CD4-positive, alpha-beta T cell treated with Interleukin-1 beta for 1 hour (primary cell): ENCODE results near the gene IRF4.
"Not testable (repeated sequence)": the region's sequence is repeated elsewhere in the genome, so short reads cannot be mapped to it uniquely, and the experiment has no call there.

ENCODE experiments used
- DNase-seq, 2 donors: peaks; one replicate each; pipeline ENCODE4 v3.0.0-alpha.2; 2020 to 2022

The IRF4 gene

GRCh38 chr6:366389-367297 lies 24.9 kb upstream of the IRF4 start:
- DNase-seq = no peak

GRCh38 chr6:367298-367794 lies 24.2 kb upstream of the IRF4 start:
- no peak for DNase-seq

- DNase-seq = no peak
These were observed 23.5 kb upstream of the IRF4 start for GRCh38 chr6:367891-368630.

- no peak for DNase-seq
These were observed 21.8 kb upstream of the IRF4 start for GRCh38 chr6:369559-370431.

GRCh38 chr6:370555-370954 lies 21.0 kb upstream of the IRF4 start:
- no peak for DNase-seq

- not testable (repeated sequence) for DNase-seq
These were observed 19.7 kb upstream of the IRF4 start for GRCh38 chr6:371851-372250.

GRCh38 chr6:372336-372911 lies 19.1 kb upstream of the IRF4 start:
- no peak for DNase-seq

GRCh38 chr6:373031-373430 lies 18.5 kb upstream of the IRF4 start:
- no peak for DNase-seq

- DNase-seq = no peak
These were observed 17.5 kb upstream of the IRF4 start for GRCh38 chr6:373773-374724.

GRCh38 chr6:374956-375355 lies 16.6 kb upstream of the IRF4 start:
- no peak for DNase-seq

GRCh38 chr6:376827-377640 lies 14.5 kb upstream of the IRF4 start:
- DNase-seq = no peak

- DNase-seq = not testable (repeated sequence)
These were observed 13.9 kb upstream of the IRF4 start for GRCh38 chr6:377641-378020.

GRCh38 chr6:378090-378957 lies 13.2 kb upstream of the IRF4 start:
- no peak for DNase-seq

GRCh38 chr6:378958-379409 lies 12.6 kb upstream of the IRF4 start:
- DNase-seq = no peak

GRCh38 chr6:379410-380181 lies 12.0 kb upstream of the IRF4 start:
- DNase-seq = no peak

GRCh38 chr6:380234-381218 lies 11.0 kb upstream of the IRF4 start:
- DNase-seq = no peak
